ENCODE results near the gene TSHZ3.

GRCh38 chr19:31283701-31284100 is 65.5 kb downstream of the TSHZ3 start:
- TF ChIP-seq POLR2AphosphoS5 (IDR thresholded peaks at IDR 0.05; ENCODE audit: low read depth, low read length) (no peak), EZH2 (IDR thresholded peaks at IDR 0.05) (no peak)

All from HCT116 (cell line).